HG02759 (cell line): ENCODE data around the gene CCDC33.
"Not testable (repeated sequence)": the region's sequence is repeated elsewhere in the genome, so short reads cannot be mapped to it uniquely, and the experiment has no call there.

Experiments used
- ATAC-seq: cut with Tn5 transposase; IDR thresholded peaks from one replicate; pipeline ENCODE4 v1.9.1; 2021; ENCODE audit warnings: mild to moderate bottlenecking, moderate library complexity; ENCODE audit not compliant: unreplicated experiment

Gene CCDC33

DNA sequence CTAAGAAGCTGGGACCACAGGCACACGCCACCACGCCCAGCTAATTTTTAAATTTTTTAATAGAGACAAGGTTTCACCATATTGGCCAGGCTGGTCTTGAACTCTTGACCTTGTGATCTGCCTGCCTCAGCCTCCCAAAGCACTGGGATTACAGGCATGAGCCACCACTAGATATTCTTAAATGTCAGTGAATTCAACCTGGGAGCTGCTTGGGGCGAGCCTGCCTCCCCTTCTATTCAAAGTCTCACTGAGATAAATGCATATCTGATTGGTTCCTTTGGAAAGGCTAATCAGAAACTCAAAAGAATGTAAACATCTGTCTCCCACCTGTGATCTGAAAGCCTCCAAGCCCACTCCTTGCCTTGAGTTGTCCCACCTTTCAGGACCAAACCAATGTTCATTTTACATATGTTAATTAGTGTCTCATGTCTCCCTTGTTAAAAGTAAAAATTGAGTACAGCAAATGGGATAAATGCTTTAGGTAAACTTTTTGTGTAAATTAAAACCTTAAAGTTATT lies 116.3 kb downstream of the CCDC33 start:
- no peak for ATAC-seq

DNA sequence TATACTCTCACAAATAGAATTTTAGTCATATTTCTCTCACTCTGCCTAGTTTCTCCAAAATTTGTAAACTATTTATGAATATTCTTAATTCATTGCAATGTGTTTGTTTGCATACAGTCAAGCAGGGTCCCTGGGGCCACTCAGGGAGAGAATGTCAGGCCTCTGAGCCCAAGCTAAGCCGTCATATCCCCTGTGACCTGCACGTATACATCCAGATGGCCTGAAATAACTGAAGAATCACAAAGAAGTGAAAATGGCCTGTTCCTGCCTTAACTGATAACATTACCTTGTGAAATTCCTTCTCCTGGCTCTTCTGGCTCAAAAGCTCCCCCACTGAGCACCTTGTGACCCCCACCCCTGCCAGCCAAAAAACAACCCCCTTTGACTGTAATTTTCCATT lies 117.9 kb downstream of the CCDC33 start:
- not testable (repeated sequence) for ATAC-seq

DNA sequence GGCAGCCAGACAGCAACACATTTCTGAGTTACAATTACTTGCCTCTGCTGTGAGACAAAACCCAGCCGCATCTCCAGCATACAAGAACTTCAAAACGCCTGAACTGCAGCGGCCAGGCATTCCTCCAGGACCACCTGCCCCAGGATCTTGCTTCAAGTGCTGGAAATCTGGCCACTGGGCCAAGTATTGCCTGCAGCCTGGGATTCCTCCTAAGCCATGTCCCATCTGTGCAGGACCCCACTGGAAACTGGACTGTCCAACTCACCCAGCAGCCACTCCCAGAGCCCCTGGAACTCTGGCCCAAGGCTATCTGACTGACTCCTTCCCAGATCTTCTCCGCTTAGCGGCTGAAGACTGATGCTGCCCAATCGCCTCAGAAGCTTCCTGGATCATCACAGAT lies 119.9 kb downstream of the CCDC33 start:
- not testable (repeated sequence) for ATAC-seq

DNA sequence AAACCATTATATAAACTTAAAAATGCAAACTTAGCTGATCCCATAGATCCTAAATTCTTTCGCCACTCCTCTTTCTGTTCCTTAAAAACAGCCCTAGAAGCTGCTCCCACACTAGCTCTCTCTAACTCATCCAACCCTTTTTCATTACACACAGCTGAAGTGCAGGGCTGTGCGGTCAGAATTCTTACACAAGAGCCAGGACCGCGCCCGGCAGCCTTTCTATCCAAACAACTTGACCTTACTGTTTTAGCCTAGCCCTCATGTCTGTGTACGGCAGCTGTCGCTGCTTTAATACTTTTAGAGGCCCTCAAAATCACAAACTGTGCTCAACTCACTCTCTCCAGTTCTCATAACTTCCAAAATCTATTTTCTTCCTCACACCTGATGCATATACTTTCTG lies 121.4 kb downstream of the CCDC33 start:
- ATAC-seq = not testable (repeated sequence)

DNA sequence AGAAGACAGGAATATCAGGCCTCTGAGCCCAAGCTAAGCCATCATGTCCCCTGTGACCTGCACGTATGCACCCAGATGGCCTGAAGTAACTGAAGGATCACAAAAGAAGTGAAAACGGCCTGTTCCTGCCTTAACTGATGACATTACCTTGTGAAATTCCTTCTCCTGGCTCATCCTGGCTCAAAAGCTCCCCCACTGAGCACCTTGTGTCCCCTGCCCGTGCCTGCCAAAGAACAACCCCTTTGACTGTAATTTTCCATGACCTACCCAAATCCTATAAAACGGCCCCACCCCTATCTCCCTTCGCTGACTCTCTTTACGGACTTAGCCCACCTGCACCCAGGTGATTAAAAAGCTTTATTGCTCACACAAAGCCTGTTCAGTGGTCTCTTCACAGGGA lies 123.2 kb downstream of the CCDC33 start:
- not testable (repeated sequence) for ATAC-seq

DNA sequence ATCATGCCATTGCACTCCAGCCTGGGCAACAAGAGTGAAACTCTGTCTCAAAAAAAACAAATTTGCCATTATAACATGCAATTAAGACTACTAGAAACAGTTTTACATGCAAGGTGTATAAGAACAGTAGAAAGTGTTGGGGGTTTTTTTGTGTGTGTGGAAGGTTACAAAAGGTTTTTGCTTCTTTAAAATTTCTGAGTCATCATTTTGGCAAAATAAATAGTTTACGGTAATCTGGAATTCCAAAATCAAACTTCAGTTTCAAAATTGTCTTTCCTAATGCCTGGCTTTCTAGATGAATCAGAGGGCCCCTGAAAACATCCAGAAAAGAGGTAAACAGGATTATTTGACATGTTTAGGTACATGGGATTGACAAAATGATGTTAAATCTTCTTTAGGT lies 124.7 kb downstream of the CCDC33 start:
- not testable (repeated sequence) for ATAC-seq

DNA sequence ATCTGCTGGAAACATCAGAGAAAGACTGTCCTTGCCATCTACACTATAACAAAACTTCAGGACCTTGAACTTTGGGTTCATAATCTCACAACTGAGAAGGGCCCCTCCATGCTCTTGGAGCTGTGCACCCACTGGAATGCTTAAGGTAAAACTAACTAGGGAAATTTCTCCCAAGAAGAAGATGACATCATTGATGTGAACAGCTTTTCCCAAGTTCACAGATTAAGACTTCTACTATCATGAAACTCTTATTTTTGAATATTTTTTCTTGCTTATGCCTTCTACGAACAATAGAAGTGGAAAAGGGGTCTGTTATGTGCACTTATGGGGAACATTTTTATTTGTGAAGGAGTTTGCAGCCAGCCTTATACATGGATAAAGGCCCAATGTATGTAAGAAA lies 126.4 kb downstream of the CCDC33 start:
- no peak for ATAC-seq

DNA sequence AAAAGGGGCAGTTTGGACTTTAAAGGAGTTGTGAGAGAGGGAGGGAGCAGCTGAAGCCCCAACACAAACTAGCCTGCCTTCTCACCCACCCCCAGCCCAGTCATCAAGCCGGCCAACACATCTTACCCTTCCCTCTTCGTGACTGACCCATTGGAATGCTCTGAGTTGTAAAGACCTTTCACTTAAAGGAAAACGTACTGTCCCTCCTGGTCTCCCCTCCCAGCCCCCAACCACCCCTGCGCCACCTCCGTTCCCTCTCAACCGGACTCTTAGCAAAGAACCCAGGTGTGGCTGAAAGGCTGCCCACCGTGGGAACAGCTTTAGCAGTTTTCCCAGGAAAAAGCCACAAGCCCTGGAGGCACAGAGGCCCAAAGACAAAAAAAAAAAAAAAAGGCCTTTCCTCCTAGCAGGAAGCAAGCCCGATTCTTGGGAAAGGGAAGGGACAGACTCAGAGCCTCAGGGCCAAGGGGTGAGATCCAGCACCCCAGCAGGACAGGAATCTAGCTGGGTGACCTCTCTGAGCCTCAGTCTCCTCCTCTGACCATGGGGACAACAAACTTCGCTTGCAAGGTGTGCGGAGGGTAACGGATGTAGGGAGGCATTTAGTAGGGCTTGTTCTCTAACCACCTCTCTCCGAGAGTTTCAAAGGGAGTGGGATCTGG lies 128.9 kb downstream of the CCDC33 start:
- no peak for ATAC-seq

DNA sequence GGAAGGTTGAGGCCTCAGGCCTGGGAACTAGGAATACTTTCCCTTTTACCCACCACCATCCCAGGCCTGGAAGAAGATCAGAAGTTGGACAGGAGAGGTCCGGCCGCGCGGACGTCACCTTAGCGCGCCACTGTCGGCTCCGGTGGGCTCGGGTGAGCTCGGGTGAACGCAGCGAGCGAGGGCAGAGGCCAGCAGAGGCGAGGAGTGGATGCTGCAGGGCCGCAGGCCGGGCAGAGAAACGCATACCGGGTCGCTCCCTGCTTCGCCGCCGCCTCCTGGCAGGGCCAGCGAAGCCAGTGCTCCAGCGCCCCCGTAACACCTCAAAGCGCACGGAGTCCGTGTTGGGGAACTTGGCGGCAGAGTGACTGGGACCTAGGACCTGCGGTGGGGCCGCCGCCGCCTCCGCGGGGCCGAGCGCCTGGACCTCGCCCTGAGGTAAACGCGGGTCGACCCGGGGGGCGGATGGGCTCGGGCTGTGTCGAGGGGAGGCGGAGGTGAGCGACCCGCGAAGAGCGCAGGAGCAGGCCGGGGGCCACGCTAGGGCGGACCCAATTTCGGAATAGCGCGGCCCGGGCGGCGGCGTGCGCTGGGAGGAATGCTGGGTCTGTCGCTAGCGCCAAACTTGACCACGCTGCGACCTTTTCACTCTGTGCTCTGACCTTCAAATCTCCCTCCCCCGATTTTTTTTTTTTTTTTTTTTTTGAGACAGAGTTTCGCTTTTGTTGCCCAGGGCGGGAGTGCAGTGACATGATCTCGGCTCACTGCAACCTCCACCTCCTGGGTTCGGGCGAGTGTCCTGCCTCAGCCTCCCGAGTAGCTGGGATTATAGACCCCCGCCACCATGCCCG lies 129.7 kb downstream of the CCDC33 start:
- no peak for ATAC-seq

DNA sequence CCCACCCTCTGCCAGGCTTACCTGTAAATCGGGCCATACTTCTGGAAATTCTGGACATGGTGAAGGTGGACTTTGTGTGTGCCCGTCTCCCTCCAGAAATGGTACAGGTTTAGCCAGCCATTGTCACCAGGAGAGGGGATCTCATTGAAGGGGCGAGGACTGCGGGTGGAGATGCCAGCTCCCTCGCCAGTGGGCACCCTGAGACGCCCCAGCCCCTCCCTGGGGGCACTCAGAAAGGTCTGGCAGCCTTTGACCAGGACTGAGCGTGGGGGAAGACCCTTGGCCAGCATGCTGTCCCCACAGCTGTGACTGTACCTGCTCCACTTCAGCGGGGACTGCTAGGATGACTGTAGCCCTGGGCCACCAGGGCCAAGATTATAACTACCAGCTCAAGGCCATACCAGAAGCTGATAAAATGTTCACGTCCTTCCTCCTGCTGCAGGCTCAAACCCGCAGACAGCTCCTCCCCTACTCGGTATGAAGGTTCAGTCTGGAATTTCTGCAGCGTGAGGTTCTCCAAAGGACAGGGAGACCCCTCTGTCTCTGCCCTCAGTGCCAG lies 131.2 kb downstream of the CCDC33 start, which contains the start of gene CYP11A1:
Gene CYP11A1 (minus strand): TSS at position 351 of the 559 bp plus-strand sequence. CDS start 61 bp downstream, at position 290.
- no peak for ATAC-seq

DNA sequence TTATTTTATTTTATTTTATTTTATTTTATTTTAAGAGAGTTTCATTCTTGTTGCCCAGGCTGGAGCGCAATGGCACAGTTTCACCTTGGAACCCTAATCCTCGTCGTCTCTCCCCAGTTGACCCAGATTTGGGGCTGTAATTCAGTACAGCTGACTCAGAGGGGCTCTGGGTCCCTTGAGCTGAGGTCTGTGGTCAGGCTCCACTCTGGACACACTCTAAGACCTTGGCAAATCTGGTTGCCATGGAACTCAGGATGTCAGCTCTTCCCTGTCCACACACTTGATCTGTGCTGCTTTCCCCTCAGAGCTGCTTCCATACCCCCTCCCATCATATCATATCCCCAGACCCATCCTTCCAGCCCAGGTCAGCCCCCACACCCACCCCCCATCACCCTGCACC lies 132.0 kb downstream of the CCDC33 start:
- ATAC-seq = no peak

DNA sequence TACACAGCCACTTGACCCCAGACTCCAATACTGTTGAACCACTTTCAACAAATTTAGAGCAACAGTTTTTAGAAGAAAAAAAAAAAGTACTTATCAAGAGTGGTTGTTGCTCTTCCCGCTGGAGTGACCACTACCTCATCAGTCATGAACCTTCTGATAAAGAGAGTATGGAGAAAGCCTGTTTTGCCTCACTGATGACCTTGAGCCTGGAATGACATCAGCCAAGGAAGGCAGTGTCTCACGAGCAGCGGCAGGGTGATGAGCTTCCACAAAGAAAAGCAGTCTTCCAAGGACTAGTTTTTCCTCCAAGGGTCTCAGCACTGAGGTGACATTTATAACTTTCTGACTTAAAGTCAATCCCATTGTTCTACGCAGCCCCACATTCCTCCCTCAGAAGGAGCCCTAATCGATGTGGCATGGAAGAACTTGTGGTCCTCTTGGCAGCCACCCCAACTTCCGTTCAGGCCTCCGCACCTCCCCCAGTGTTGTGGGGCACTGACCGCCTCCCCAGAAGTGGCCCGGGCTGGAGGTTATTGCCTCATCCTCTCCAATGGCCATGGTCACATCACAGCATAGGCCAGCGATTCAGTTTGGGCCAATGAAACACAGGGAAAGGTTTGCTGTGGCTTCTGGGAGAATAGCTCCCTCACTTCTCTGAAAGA lies 133.1 kb downstream of the CCDC33 start:
- ATAC-seq = no peak

DNA sequence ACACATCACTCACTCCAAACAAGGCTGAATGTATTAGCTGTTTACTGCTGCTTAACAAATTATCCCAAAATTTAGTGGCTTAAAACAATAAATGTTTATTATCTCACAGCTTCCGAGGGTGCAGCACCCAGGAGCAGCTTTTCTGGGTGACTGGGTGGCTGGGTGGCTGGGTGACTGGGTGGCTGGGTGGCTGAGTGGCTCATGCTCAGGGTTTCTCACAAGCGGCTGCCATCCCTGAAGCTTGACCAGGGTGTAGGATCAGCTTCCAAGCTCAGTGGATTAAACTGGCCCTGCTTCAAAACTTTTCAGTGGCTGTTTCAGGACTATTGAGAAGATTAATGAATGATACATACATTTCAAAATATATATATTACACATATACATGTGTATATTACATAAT lies 133.6 kb downstream of the CCDC33 start:
- no peak for ATAC-seq

DNA sequence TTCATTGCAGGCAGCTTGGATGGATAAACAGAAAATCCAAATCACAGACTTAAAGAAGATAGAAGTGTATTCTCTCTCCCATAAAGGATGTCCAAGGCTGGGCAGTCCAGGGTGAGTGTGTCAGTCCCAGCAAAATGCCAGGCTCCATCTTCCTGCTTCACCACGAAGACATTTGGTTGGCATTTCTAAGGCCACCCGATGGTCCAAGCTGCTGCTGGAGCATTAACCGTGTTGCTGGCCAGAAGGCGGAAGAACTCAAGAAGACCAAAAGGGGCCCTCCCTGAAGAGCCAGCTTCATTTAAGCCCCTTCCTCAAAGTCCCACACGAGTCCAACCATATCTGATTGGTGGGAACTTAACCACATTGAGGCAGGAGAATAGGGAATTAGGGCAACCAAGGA lies 134.3 kb downstream of the CCDC33 start:
- ATAC-seq = no peak

DNA sequence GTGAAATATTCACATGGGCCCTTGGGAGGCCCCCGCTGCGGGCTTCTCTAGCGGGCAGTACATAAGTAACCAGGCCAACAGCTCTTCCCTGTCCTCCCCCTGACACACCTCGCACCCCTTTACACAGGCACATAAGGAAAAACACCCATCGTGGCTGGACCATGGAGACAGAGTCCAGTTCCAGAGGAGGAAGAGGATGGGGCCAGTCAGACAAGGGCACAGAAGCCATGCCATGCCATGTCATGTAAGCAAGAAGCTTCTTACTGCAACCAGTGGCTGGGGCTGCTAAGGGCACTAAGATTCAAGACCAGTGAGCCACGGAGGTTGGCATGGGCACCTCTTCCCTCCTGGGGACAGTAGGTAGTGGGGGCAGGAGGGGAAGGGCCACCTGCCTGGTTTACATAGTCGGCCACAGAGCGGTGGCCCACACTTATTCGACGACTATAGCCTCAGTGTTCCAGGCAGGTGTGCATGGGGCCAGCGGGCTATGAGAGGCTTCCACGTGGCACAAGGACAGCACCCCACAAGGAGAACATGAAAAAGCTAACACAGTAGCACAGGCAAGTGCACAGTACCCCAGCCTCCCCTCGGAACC lies 137.0 kb downstream of the CCDC33 start:
- no peak for ATAC-seq

DNA sequence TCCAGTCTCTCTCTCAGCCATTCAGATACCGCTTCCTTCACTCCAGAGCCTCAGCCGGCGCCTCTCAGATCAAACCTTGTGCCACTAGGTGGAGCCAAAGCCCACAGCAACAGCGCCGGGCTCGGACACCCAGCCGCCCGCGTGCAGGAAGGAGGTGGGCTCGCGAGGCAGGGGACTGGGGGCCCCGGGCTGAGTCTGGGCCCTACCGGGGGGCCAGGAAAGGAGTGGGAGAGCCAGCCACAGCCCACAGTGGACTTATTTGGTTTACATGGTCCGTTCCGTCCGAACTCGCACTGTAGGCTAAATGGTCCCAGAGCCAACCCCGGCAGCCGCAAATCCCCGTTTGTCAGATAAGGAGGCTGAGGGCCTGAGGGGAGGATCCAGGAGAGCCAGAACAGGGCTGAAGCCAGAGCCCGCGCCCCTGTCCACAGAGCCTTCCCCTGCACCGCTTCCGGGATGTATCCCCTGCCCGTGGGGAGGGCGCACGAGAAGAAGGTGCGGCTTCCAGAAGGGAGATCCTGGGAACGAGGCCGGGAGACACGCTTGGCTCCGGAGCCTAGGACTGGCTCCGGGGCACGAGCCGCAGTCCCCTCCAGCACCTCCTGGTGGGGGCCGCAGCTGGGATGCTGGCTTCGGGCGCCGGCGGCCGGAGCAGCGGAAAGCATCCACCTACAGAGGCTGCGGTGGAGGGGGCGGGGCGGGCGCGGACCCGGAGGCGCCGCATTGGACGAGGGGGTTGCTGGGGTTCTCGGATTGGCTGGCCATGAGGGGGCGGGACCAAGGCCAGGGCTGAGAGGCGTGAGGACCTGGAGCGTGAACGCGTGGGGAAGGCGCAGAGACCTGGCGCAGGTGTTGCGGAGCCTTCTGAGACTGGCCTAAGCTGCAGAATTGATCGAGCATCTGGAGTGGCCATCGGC lies 137.9 kb downstream of the CCDC33 start:
- ATAC-seq = peak; percentile 77

DNA sequence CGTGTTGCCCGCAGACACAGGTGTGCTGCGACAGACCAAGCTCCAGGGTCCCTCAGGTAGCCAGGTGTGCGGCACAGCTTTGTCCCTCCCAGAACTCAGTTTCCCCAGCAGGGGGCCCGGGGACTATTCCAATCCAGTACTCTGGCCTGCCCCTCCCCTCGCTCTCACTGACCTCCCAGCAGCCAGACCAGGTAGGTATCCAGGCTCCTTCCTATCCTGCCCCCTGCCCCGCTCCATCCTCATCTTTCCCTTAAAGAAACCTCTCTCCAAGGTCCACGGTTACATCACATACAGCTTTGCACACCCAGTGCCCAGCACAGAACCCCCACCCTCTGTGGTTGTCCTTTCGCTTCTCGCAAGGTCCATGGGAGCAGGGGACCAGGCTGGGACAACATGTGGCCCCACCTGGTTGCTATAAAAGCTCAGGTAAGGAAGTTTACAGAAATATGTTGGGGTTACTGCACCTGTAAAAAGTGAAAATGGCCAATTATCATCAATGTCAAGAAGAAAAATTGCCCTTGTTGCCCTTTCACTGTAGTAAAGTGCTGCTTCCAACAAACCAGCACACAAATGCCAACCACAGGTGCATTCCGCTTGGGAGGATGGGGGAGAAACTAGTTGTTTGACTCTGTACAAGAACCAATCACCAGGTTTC lies 138.6 kb downstream of the CCDC33 start:
- no peak for ATAC-seq

DNA sequence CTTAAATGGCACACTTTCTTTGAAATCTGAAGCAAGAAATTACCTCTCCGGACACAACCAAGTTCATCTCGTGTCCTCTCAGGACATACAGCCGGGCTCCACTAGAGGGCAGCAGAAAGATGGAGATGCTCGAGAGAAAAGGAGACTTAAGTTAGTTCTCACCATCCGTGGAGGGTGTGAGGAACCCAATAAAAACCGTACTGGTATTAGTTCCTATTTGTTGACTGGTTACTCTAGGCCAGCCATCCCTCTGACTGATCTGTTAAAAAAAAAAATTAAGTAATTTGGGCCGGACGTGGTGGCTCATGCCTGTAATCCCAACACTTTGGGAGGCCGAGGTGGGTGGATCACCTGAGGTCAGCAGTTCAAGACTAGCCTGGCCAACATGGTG lies 139.2 kb downstream of the CCDC33 start:
- no peak for ATAC-seq

DNA sequence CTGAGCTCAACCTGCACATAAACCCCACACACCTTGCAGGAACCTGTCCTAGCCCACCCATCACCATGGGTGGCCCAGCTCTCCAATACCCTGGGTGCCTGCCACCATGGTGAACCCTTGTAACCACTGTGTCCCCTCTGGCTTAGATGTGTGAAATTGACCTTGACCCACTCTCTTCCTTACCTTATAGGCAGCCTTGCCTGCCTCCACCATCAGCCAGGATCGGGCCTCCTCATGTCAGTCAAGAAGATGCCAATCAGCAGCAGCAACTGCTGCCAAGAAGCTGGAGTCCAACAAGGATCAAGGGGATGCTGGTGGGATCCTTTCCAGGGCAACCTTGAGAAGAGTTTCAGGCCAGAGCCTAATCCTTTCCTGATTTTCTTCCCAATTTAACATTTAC lies 140.1 kb downstream of the CCDC33 start:
- ATAC-seq = no peak
